GM18511 (cell line): ENCODE results near the gene POLD3.

ENCODE experiments used
- ATAC-seq: cut with Tn5 transposase; IDR thresholded peaks from one replicate; pipeline ENCODE4 v1.9.1; 2021; ENCODE audit warnings: mild to moderate bottlenecking, moderate library complexity; ENCODE audit not compliant: unreplicated experiment

The POLD3 gene

DNA sequence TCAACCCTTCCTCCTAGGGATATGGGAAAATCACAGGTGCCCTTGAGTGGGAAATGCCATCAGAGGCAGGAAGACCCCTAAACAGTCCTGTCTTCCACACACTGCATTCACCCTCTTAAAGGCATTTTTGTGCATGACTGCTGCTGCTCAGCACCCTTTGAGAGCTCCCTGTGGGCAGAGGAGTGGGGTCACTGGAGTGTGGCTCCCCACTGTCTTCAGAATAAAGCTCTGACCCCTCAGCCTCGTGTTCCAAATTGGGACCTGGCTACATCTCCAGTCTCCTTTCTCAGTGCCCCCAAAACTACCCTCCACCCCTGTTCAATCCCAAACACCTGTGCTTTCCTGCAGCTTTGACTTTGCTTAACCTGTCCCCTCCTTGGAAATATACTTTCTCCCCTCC, 92.3 kb downstream of the POLD3 start:
- ATAC-seq, result no peak

DNA sequence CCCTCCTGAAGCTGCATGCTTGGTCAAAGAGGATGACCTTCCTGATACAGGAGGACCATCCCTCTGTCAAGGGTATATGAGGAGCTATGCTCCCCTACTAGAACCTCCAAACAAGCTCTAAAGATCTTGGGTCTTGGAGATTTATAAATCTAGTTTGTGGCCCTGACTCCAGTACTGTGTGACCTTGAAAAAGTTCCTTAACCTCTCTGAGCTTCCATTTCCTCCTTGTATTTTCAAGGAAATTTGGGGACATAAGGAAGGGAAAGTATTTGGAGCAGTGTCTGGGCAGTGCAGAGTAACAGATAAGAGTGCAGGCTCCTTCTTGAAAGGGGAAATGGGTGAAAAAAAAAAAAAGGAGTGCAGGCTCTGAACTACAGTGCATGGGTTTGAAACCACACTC, 93.0 kb downstream of the POLD3 start:
- ATAC-seq, result no peak

DNA sequence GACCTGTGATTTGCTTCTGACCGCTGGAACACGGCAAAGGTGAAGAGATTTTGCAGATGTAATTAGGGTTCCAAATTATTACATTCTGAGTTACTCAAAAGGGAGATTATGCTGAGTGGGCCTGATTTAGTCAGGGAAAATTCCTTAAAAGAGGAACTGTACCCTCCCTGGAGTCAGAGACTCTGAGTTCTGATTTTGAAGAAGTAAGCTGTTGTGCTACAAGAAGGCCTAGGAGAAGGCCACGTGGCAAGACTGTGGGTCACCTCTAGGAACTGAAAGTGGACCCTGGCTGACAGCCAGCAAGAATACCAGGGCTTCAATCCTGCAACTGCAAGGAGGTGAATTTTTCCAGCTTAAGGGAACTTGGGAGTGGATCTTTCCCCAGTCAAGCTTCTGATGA, 93.5 kb downstream of the POLD3 start:
- no peak for ATAC-seq

DNA sequence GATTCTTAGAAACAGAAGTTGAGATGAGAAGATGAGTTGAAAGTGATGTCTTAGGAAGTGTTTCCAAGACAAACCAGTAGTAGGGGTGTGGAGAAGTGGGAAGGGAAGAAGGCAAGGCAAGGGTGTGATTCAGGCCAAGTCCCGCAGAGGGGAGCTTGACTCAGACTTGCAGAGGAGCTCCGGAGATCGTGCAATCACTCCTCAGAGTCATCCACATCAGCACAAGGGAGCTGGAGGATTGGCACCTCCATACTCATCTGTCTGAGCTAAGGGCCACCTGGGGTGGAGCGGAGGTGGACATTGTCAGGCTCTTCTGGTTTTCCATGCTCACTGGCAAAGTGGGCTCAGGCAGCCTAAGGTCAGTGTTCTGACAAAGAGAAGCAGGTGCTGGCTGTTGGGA, 94.4 kb downstream of the POLD3 start:
- ATAC-seq, result no peak

DNA sequence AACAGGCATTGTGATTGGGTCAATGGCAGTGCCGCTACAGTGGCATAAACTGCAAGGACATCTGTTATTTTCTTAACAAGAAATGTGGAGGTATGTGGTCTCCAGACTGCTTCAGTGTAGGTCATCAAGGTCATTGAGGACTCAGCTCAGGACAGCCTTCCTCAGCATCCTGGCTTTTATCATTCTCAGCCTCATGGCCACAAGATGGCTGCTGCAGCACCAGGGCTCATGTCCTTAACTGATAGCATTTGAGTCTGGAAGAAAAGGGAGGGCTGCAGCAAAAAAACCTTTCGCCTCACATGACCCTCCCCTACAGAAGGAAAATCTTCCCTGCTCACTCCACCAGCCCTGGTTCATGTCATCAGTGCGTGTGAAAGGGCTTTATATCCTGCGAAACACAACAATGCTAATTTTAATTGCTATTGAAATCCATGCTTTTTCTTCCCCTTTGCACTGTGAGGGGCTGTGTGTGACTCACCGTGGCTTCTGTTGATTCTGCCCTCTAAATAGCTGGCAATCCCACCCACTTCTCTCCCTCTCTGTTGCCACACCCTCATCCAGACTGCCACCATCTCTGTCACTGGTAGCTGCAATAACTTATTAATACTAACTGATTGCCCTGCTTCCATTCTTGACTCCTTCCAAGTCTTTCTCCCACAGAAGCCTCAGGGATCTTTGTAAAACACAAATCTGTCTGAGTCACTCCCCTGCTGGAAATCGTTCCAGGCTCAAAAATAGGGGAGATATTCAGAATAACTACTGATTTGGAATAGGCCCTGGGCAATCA, 95.0 kb downstream of the POLD3 start:
- no peak for ATAC-seq

DNA sequence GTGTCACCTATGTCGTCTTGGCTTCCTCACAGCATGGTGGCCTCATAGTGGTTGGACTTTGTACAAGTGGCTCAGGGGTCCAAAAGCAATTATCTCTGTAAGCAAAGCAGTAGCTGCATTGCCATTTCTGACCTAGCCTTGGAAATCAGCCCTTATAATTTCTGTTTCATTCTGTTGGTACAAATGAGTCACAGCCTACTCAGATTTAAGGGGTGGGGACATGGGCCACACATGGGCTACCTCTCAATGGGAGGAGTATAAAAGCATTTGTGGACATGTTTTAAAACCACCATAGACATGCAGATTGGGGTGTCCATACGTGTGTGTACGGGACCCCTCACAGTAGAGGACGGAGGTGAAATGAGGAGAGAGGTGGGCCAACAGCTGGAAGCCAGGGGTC, 97.3 kb downstream of the POLD3 start:
- no peak for ATAC-seq

DNA sequence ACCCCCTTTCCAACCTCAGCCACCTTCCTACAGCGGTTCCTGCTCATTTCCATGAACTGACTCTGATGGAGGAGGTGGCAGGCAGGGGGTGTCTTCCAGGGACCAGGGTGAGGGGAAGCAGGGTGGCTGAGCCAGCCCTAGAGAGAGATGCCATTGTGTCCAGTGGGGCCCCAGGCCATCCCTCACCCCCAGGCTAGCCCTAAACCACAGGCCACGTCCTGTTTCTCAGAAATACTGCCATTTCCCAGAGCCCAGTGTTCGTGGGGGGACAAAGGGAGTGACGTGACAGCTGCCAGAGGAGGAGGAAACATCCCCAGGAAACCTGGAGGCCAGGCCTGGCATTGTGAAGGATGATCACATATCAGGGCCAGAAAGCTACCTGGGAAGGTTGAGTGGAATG, 99.4 kb downstream of the POLD3 start:
- ATAC-seq, result no peak
